NCI-H2107 (cell line): ENCODE measurements around the gene BCL2L12.

Experiments used
- DNase-seq: peaks from one replicate; lab custom pipeline; 2025; lab: John Stamatoyannopoulos, UW

Gene BCL2L12

DNA sequence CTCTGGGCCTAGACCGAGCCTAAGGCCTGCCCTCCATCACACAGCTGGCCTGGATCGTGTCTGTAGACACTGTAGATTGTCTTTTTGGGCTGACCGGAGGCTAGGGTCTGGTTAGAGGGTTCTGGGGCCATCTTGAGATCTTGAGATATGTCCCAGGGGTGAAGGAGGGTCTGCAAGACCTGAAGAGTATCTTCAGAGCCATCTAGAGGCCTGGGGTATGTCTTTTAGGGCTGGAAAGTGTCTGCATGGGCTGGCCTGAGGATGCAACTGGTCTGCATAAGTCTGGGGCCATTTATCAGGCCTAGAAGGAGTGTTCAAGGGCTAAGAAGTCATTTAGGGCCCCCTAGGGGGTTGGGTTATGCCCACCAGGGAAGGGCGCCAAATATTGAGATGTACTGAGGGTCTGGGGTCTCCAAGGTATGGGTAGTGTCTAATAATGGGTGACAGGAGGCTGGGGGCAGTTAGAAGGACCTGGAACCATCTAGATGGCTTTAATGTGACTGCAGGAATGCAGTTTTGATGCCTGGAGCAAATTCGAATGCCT is 23.2 kb upstream of the BCL2L12 start:
- no peak for DNase-seq

DNA sequence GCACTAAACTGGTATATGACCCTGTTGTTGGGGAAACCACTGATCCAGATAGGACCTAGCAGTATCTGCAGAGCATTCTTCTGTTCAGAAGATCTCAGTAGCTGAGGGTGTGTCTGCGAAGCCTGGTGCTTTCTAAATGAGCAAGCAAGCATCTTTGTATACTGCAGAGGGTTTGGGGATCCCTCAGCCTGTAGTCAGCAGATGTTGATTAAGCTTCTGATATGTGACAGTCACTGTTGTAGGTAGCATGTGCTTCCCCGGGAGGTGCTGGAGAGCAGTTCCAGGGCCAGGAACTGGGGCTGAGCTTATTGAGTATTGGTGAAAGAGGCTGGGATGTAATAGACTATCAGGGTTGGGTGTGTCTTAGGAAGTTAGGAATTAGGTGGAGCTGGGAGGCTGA is 22.3 kb upstream of the BCL2L12 start:
- DNase-seq: no peak

DNA sequence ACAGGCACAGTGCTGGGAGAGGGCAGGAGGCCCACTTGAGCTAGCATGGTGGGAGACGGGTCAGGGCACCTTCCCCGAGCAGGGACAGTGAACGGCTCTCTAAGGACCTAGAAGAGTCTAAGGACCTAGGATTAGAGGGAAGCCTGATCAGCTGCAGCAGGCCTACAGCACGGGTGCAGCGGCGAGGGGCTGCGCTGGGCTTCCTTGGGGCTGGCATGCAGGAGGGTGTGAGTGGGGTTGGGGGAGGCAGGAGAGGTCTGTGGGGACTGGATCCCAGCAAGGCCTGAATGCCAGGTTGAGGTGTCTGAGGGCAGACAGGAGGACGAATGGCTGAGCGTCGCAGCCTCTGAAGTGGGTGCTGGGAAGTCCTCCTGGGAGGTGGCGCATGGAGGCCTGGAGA is 20.1 kb upstream of the BCL2L12 start:
- no peak for DNase-seq

DNA sequence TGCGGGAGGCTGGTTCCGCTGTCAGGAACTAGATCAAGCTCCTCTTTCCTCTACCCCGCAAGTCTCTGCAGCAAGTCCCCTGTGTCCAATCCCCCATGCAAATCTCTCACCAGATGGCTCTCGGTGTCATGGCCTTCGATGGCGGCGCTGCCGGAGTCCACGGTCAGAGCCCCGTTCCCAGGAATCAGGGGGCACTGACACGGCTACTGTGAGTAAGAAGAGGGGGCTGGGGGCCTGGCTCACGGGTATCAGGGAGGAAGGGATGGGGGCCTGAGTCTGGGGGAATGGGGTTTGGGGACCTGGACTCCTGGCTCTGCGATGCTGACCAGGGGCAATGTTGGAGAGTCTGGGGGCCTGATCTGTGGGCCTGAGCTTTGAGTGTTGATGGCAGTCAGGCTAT is 19.7 kb upstream of the BCL2L12 start:
- no peak for DNase-seq

DNA sequence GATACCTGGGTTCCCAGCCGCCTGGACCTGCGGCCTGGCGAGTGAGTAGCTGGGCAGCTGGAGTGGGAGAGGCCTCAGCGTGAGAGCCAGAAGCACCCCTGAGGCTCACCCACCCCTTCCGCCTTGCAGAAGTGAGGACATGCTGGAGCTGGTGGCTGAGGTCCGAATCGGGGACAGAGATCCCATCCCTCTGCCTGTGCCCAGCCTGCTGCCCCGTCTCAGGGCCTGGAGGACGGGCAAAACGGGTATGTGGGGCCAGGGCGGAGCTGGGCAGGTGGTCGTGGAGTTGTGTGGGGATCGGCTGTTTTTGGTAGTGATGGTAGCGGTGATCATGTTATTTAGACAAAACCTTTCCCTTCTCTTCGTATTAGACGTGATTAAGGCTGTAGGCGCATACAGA is 19.1 kb upstream of the BCL2L12 start:
- DNase-seq: no peak

DNA sequence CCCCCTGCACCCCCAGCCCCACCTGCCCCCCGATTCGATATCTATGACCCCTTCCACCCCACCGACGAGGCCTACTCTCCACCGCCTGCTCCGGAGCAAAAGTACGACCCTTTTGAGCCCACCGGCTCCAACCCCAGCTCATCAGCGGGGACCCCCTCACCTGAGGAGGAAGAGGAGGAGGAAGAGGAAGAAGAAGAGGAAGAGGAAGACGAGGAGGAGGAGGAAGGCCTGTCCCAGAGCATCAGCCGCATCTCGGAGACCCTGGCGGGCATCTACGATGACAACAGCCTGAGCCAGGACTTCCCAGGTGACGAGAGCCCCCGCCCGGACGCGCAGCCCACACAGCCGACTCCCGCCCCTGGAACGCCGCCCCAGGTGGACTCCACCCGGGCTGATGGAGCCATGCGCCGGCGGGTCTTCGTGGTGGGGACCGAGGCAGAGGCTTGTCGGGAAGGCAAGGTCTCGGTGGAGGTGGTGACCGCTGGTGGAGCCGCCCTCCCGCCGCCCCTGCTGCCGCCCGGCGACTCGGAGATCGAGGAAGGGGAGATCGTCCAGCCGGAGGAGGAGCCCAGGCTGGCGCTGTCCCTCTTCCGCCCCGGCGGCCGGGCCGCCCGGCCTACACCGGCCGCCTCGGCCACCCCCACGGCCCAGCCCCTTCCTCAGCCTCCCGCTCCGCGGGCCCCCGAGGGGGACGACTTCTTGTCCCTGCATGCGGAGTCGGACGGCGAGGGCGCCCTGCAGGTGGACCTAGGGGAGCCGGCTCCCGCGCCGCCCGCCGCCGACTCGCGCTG is 14.5 kb upstream of the BCL2L12 start:
- no peak for DNase-seq

DNA sequence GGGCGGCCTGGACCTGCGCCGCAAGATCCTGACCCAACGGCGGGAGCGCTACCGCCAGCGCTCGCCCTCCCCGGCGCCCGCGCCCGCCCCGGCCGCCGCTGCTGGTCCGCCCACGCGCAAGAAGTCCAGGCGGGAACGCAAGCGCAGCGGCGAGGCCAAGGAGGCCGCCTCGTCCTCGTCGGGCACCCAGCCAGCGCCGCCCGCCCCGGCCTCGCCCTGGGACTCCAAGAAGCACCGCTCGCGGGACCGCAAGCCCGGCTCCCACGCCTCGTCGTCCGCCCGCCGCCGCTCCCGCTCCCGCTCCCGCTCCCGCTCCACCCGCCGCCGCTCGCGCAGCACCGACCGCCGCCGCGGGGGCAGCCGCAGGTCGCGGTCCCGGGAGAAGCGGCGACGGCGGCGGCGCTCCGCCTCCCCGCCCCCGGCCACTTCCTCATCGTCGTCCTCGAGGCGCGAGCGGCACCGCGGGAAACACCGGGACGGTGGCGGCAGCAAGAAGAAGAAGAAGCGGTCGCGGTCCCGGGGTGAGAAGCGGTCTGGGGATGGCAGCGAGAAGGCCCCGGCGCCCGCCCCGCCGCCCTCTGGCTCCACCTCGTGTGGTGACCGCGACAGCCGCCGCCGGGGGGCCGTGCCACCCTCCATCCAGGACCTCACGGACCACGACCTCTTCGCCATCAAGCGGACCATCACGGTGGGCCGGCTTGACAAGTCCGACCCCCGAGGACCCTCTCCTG is 13.7 kb upstream of the BCL2L12 start:
- DNase-seq: no peak

DNA sequence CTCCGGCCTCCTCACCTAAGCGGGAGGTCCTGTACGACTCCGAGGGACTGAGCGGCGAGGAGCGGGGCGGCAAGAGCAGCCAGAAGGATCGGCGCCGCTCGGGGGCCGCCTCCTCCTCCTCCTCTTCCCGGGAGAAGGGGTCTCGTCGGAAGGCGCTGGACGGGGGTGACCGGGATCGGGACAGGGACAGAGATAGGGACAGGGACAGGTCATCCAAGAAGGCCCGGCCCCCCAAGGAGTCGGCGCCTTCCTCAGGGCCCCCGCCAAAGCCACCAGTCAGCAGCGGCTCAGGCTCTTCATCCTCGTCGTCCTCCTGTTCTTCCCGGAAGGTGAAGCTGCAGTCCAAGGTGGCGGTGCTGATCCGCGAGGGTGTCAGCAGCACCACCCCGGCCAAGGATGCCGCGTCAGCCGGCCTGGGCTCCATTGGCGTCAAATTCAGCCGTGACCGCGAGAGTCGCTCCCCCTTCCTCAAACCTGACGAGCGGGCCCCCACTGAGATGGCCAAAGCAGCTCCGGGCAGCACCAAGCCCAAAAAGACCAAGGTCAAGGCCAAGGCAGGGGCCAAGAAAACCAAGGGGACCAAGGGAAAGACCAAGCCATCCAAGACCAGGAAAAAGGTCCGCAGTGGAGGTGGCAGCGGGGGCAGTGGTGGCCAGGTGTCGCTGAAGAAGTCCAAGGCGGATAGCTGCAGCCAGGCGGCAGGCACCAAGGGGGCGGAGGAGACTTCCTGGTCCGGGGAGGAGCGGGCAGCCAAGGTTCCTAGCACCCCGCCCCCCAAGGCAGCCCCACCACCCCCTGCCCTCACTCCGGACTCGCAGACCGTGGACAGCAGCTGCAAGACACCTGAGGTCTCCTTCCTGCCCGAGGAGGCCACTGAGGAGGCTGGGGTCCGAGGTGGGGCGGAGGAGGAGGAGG is 12.9 kb upstream of the BCL2L12 start:
- DNase-seq: no peak

DNA sequence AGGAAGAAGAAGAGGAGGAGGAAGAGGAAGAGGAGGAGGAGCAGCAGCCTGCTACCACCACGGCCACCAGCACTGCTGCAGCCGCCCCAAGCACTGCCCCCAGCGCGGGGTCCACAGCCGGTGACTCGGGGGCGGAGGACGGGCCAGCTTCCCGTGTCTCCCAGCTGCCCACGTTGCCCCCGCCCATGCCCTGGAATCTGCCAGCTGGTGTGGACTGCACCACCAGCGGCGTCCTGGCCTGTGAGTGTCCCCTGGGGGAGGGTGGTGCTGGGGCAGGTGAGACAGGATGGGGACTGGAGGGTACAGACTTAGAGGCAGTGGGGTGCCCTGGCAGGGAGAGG is 12.3 kb upstream of the BCL2L12 start:
- no peak for DNase-seq

DNA sequence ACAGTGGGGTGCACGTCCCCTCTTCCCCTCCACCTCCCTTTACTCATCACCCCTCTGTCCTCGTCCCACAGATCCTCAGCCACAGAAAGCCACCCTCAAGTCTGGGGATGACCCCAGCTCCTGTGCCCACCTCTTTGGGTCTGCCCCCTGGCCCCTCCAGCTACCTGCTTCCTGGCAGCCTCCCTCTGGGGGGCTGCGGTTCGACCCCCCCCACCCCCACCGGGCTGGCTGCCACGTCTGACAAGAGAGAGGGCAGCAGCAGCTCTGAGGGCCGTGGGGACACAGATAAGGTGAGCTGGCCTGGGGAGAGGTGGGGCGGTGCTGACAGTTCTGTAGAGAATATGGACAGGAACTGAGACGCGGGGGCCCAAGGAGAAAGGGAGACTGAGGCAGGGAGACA is 11.2 kb upstream of the BCL2L12 start:
- DNase-seq: no peak

DNA sequence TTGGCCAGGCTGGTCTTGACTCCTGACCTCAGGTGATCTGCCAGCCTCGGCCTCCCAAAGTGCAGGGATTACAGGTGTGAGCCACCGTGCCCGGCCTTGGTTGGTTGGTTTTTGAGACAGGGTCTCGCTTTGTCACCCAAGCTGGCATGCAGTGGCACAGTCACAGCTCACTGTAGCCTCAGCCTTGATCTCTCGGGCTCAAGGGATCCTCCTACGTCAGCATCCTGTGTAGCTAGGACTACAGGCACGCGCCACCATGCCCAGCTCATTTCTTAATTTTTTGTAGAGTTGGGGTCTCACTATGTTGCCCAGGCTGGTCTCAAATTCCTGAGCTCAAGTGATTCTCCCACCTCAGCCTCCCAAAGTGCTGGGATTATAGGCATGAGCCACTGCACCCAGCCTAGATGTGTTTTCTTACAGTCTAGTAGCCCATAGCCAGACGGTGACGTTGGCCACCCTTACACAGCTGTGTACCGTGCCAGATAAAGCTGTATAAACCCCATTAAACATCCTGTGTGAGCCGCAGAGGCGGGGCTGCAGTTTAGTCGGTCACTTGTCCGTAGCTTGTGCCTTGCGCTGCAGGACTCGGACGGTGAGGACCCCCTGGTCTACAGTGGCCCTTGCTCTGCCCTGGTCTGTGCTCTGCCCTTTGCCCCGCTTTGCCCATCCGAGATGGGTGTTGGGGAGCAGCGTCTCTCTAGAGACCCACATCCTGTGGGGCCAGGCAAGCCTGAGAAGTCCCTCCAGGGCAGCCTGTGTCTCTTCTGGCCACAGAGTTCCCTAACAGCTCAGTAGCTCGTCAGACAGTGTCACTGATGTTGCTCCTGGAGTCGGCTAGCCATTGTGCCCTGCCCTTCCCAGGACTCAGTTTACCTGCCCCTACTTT is 9.9 kb upstream of the BCL2L12 start:
- DNase-seq: no peak

DNA sequence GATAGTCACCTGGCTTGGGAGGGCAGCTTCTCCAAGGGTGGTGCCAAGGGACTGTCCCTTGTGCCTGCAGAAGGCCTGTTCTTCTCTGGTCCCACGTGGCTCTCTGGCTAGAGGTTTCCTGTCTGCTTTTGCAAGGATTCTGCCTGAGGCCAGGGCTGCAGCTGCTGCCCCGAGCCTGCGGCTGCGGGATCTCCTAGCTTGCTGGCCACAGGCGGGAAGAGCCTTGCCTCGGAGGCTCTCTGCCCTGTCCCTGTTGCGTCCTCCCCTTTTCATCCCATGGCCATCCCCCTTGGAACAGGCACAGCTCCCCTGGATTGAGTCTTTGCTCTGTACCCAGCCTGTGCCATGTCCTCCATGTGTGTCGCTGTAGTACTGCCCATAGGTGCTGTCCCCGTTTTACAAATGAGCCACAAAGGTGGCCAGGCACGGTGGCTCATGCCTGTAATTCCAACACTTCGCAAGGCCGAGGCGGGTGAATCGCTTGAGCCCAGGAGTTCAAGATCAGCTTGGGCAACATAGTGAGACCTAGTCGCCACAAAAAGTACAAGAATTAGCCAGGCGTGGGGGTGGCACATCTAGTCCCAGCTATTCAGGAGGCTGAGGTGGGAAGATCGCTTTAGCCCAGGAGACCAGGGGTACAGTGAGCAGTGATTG is 9.2 kb upstream of the BCL2L12 start:
- DNase-seq: no peak

DNA sequence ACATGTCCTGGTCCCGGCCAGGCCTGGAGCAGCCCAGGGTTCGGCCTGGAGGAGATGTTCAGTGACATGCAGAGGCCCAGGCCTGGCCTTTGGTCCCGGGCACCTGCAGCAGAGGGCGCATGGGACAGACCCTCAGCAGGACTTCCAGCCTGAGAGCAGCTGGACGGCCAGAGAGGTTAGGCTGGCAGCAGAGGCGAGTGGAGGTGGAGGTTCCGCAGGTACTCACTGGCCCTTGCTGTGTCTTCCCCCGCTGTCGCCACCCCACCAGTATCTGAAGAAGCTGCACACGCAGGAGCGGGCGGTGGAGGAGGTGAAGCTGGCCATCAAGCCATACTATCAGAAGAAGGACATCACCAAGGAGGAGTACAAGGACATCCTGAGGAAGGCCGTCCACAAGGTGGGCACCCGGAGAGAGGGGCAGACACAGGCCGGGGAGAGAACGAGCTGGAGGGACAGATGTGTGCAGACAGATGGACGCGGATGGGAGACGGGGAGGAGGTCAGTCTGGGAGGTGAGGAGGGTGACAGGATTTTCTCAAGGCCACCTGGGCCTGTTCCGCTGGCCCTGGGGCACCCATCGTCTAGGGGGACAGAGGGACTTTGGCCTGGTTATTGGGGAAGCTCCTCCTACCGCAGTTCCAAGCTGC is 8.1 kb upstream of the BCL2L12 start:
- no peak for DNase-seq

DNA sequence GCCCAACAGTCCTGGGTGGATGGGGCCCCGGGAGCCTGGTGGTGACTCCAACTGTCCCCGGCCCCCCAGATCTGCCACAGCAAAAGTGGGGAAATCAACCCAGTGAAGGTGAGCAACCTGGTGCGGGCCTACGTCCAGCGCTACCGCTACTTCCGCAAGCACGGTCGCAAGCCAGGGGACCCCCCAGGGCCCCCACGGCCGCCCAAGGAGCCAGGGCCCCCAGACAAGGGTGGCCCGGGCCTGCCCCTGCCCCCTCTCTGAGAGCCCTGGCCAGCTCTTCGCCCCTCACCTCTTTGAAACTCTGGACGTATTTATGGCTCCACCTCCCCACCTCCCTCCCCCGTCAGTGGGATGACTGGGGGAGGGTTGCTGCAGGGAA is 7.6 kb upstream of the BCL2L12 start:
- no peak for DNase-seq

DNA sequence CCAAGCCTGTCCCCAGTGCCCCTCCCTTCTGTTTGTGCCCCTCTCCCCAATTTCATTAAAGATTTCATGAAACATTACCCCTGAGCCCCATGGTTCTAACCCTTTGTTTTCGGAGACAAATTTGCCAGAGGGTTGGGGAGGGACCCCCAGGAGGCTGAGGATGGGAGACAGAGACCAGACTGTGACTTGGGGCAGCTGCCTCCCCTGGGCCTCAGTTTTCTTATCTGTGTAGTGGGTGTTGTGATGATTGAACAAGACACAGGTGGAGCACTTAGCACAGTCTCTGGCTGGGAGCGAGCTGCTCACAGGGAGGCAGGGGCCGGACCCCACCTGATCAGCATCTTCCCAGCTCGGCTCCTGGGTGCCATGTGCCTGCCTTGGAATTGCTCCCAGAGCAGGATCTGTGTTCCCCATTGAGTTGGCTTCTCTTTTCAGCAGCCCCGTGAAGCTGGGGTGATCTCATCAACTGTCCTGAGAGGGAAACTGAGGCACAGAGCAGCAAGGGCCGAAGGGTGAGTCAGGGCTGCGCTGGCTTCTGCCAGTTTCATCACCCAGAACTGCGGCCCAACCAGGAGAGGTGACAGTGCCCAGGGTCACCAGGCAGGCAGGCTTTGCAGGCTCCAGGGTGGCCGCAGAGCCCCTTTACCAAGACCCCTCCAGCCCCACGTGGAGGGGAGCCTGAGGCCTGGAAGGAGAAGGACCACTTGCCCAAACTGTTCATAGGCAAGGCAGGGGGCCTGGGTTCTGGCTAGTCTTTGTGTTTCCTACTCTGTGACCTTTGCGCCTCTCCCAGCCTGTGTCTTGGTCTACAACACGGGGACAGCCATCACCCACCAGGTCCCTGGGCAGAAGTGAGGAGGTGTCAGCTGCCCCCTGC is 6.9 kb upstream of the BCL2L12 start:
- DNase-seq: no peak

DNA sequence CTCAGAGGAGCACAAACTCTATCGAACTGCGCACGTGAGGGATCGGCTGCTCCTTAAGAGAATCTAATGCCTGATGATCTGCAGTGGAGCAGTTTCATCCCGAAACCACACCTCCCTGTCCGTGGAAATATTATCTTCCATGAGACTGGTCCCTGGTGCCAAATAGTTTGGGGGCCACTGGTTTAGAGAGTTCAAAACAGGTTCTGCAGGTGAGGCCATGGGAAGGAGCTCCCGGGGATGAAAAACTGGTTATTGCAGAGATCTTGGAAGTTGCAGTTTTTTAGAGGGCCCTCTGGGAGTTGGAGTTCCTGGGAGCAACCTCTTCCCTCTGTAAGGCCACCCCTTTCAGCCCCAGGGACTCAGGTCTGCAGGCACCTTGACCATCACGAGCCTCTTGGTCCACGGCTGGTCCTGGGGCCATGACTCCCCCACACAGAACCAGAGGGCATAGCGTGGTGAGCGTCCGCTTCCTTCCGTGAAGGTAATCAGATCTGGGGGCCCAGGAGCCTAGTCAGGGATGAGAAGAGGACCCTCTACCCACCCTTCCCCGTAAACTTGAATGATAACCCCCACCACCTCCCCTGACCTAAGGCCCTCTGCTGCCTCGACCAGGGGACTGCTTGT is 5.3 kb upstream of the BCL2L12 start:
- DNase-seq: no peak

DNA sequence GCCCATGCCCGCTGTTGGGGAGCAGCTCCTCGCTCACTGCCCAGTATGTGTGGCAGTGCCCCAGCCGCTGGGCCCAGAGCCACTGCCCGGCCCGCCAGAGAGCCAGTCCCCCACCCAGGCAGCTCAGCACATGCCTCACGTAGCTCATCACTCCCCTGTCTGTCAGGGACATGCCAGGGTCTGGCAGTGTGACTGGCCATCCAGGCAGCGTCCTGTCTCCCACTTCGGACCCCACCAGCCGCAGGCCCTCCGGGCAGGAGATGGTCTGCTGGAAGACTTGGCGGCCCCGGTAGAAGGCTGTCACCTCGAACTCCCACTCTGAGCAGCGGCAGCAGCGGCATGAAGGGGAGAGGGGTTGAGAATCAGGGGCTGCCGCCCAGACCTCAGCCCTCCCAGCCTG is 3.7 kb upstream of the BCL2L12 start:
- DNase-seq: no peak

DNA sequence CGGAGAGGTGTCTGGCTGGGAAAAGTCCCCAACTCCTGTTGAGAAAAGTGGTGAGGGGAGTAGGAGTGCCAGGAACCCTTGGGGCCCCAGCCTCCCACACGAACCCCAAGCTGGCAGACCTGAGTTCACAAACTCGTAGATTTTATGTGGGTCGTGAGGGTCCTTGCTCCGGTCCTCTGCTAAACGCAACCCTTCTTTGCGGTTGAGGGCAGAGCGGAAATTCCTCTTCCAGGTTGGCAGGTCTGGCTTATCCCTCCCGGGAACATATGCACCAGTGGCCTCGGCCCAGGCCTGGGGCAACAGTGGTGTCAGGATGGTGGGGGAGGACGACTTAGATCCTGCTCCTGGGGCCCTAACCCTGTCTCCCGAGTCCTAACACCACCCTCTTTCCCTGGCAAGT is 2.5 kb upstream of the BCL2L12 start:
- DNase-seq: no peak
